Loucy (cell line): ENCODE results near the gene ALPI.
"Not testable (repeated sequence)": the region's sequence is repeated elsewhere in the genome, so short reads cannot be mapped to it uniquely, and the experiment has no call there.

Source experiments
- EZH2phosphoT487 ChIP-seq: fragments of 200-600 bp; IDR thresholded peaks from 2 replicates; pipeline ENCODE4 v1.6.1; 2018; ENCODE audit warnings: antibody characterized with exemption, mild to moderate bottlenecking, moderate library complexity, borderline replicate concordance
- TF ChIP-seq, protein P1 (sequence below): fragments of 200-600 bp; sonication (generic); conservative IDR thresholded peaks from 2 replicates; pipeline ENCODE4 v1.5.1; 2014; ENCODE audit warnings: mild to moderate bottlenecking, antibody characterized with exemption, low read length

DNA sequence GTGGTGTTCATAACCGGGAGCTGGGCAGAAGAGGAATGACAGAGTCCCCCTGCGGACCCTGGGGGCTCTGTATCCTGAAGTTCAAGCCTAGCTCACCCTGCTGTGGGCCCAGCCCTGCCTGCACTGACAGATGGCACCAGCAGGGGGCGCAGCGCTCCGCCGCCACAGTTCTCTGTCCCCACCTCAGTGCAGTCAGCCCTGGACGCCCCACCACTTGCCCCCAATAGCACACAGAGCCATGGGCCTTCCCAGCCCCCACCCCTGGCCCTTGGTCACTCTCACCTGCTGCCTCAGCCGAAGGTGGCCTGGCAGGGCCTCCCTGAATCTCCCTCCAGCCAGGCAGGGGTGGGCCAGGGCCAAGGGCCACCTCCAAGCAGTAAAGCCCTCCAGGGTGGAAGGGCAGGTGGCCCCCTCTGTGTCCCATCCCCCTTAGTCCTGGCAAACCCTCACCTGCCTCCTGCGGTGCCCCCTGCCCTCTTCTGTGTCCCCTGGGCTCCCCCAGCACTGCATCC is 9.6 kb upstream of the ALPI start:
- TF ChIP-seq, protein P1, sequence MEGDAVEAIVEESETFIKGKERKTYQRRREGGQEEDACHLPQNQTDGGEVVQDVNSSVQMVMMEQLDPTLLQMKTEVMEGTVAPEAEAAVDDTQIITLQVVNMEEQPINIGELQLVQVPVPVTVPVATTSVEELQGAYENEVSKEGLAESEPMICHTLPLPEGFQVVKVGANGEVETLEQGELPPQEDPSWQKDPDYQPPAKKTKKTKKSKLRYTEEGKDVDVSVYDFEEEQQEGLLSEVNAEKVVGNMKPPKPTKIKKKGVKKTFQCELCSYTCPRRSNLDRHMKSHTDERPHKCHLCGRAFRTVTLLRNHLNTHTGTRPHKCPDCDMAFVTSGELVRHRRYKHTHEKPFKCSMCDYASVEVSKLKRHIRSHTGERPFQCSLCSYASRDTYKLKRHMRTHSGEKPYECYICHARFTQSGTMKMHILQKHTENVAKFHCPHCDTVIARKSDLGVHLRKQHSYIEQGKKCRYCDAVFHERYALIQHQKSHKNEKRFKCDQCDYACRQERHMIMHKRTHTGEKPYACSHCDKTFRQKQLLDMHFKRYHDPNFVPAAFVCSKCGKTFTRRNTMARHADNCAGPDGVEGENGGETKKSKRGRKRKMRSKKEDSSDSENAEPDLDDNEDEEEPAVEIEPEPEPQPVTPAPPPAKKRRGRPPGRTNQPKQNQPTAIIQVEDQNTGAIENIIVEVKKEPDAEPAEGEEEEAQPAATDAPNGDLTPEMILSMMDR: peak; percentile 24; the same call in 1 of the 2 replicates
- TF ChIP-seq EZH2phosphoT487: not testable (repeated sequence)
